ENCODE data around the gene CPZ.
"Not testable (repeated sequence)": the region's sequence is repeated elsewhere in the genome, so short reads cannot be mapped to it uniquely, and the experiment has no call there.

The CPZ gene

DNA sequence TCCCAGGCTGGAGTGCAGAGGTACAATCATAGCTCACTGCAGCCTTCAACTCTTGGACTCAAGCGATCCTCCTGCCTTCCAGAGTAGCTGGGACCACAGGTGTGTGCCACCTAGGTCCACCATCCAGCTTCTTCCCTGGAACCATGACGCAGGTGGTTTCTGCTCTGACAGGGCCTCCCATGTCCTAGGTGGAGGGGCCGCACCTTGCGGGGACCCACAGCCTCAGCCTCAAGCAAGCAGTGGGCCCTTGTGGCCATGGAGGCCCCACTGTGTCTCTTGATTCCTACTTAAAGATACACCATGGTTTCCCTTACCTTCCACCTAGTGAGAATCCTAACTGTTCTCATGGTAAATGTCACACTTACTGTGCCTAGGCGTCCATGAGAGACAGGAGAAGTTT, 19.3 kb upstream of the CPZ start:
- Histone ChIP-seq H3K9me3 (ENCODE audit: insufficient read depth, low read depth, low read length) (peaks cover 1% of the 10 kb centered on the region), H3K79me1 (ENCODE audit: low read length) (peaks cover 31% of the 10 kb centered on the region), H2BK120ac (ENCODE audit: insufficient read depth, low read length, poor library complexity) (peak overlapping the region; percentile 85), H3K23ac (ENCODE audit: low read length) (no peak overlapping the region), H3K4ac (ENCODE audit: low read depth, low read length) (peak overlapping the region; percentile 40), H3K18ac (ENCODE audit: low read length) (peak overlapping the region; percentile 22), H2BK5ac (ENCODE audit: low read depth, low read length, poor library complexity) (peak overlapping the region; percentile 63), H3K27me3 (ENCODE audit: insufficient read depth, low read length) (no peaks in the 10 kb centered on the region), H2AFZ (ENCODE audit: insufficient read depth, low read length, poor library complexity) (no peak overlapping the region), H2AK5ac (ENCODE audit: low read length) (peak overlapping the region; percentile 98), H4K12ac (ENCODE audit: low read depth, low read length) (no peak overlapping the region), H3K4me2 (ENCODE audit: low read length) (no peak overlapping the region), H4K8ac (ENCODE audit: low read depth, low read length) (no peak overlapping the region), H2BK12ac (ENCODE audit: low read length) (peak overlapping the region; percentile 72), H3K4me1 (ENCODE audit: control insufficient read depth in 1 of 2, insufficient read depth in 2 of 2, low read length in 2 of 2) (peaks cover 19 to 32% of the 10 kb centered on the region in 2 experiments), H3K36me3 (ENCODE audit: control insufficient read depth in 1 of 2, insufficient read depth in 2 of 2, low read length in 2 of 2) (peaks cover 0 to 3% of the 10 kb centered on the region in 2 experiments), H3K4me3 (ENCODE audit: low read depth, low read length) (no peak overlapping the region), H3K27ac (ENCODE audit: low read depth, low read length) (no peak overlapping the region), H3K14ac (ENCODE audit: low read length) (peak overlapping the region; percentile 83), H3K79me2 (ENCODE audit: control insufficient read depth, insufficient read depth, low read length, poor library complexity) (peaks cover 2% of the 10 kb centered on the region), H3K9ac (ENCODE audit: low read length) (no peak overlapping the region), H4K91ac (ENCODE audit: low read depth, low read length) (peak overlapping the region; percentile 76)
- no CpG with 5 or more reads among the region's 5 CpGs for WGBS (ENCODE audit: extremely low coverage, insufficient coverage, insufficient read length)
- no peak for DNase-seq

DNA sequence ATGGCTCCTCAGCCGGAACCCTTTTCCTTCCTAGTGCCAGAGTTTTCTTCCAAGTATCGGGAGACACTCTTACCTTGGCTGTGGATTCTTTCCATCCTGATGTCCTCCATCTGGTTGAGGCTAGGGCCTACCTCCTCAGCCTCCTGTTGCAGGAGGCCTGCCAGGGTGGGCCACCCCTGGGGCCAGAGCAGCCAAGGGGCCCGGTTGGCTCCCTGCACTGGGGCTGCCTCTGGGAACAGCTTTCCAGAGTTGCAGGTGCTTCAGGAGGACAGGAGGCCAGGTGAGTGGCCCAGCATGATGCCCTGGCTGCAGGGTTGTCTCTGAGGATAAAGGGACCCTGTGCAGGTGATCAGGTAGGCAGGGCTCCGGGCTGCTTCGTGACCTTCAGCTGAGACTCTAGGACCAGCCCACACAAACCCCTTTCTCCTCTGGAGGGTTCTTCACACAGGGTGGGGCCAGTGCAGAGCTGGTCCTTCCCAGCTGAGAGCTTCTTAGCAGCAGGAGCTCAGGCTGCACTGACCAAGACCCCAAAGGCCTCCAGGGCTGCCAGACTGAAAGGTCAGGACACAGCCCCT, 17.7 kb upstream of the CPZ start:
- Histone ChIP-seq H3K27ac (ENCODE audit: low read depth, low read length) (no peak overlapping the region), H2AFZ (ENCODE audit: insufficient read depth, low read length, poor library complexity) (no peak overlapping the region), H3K36me3 (ENCODE audit: control insufficient read depth in 1 of 2, insufficient read depth in 2 of 2, low read length in 2 of 2) (peaks cover 0 to 3% of the 10 kb centered on the region in 2 experiments)

DNA sequence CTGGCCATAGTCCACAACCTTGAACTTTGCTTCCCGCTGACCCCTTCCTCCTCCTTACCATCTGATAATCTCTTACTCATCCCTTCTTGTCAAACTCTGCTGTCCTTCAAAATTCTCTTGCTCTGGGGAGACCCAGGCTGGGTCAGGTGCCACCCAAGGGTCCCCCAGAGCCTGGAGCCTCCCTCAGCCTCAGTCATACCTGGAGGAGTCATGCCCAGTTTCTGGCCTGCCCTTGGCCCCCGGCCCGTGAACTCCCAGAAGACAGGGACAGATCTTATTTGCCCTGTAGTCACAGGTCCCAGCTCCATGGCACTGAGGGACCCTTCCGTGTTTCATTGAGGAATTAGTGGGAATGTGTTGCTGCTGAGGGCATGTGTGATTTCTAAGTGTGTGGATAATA, 17.1 kb upstream of the CPZ start:
- H2AK5ac ChIP-seq (ENCODE audit: low read length), result peak overlapping the region; percentile 12
- no peak overlapping the region for H4K12ac ChIP-seq (ENCODE audit: low read depth, low read length)
- no peak overlapping the region for H3K4me3 ChIP-seq (ENCODE audit: low read depth, low read length)
- H3K18ac ChIP-seq (ENCODE audit: low read length), result no peak overlapping the region
- H2AFZ ChIP-seq (ENCODE audit: insufficient read depth, low read length, poor library complexity), result no peak overlapping the region
- WGBS (ENCODE audit: extremely low coverage, insufficient coverage, insufficient read length), result no CpG with 5 or more reads among the region's 4 CpGs
- H3K4ac ChIP-seq (ENCODE audit: low read depth, low read length), result no peak overlapping the region
- peaks cover 0 to 3% of the 10 kb centered on the region in 2 experiments for H3K36me3 ChIP-seq (ENCODE audit: control insufficient read depth in 1 of 2, insufficient read depth in 2 of 2, low read length in 2 of 2)
- no peak overlapping the region for H2BK5ac ChIP-seq (ENCODE audit: low read depth, low read length, poor library complexity)
- H3K23ac ChIP-seq (ENCODE audit: low read length), result no peak overlapping the region
- H2BK12ac ChIP-seq (ENCODE audit: low read length), result peak overlapping the region; percentile 20
- DNase-seq, result no peak
- peak overlapping the region; percentile 10 for H4K91ac ChIP-seq (ENCODE audit: low read depth, low read length)
- no peak overlapping the region for H3K4me2 ChIP-seq (ENCODE audit: low read length)
- peaks cover 22 to 42% of the 10 kb centered on the region in 2 experiments for H3K4me1 ChIP-seq (ENCODE audit: control insufficient read depth in 1 of 2, insufficient read depth in 2 of 2, low read length in 2 of 2)
- no peak overlapping the region for H4K8ac ChIP-seq (ENCODE audit: low read depth, low read length)
- H3K14ac ChIP-seq (ENCODE audit: low read length), result no peak overlapping the region
- peaks cover 1% of the 10 kb centered on the region for H3K9me3 ChIP-seq (ENCODE audit: insufficient read depth, low read depth, low read length)
- no peak overlapping the region for H2BK120ac ChIP-seq (ENCODE audit: insufficient read depth, low read length, poor library complexity)
- H3K27me3 ChIP-seq (ENCODE audit: insufficient read depth, low read length), result no peaks in the 10 kb centered on the region
- peaks cover 2% of the 10 kb centered on the region for H3K79me2 ChIP-seq (ENCODE audit: control insufficient read depth, insufficient read depth, low read length, poor library complexity)
- peaks cover 30% of the 10 kb centered on the region for H3K79me1 ChIP-seq (ENCODE audit: low read length)
- H3K9ac ChIP-seq (ENCODE audit: low read length), result no peak overlapping the region
- no peak overlapping the region for H3K27ac ChIP-seq (ENCODE audit: low read depth, low read length)

More for the DNA sequence above, 17.7 kb upstream of the CPZ start:
- no CpG with 5 or more reads among the region's 5 CpGs for WGBS (ENCODE audit: extremely low coverage, insufficient coverage, insufficient read length)
- Histone ChIP-seq H3K18ac (ENCODE audit: low read length) (no peak overlapping the region), H3K23ac (ENCODE audit: low read length) (no peak overlapping the region), H3K9ac (ENCODE audit: low read length) (no peak overlapping the region), H2BK5ac (ENCODE audit: low read depth, low read length, poor library complexity) (no peak overlapping the region), H3K4me2 (ENCODE audit: low read length) (no peak overlapping the region), H4K8ac (ENCODE audit: low read depth, low read length) (no peak overlapping the region), H3K4me3 (ENCODE audit: low read depth, low read length) (no peak overlapping the region), H3K14ac (ENCODE audit: low read length) (peak overlapping the region; percentile 11), H3K27me3 (ENCODE audit: insufficient read depth, low read length) (no peaks in the 10 kb centered on the region), H3K9me3 (ENCODE audit: insufficient read depth, low read depth, low read length) (peaks cover 1% of the 10 kb centered on the region), H2BK12ac (ENCODE audit: low read length) (peak overlapping the region; percentile 28), H3K4ac (ENCODE audit: low read depth, low read length) (no peak overlapping the region), H2AK5ac (ENCODE audit: low read length) (peak overlapping the region; percentile 12), H4K91ac (ENCODE audit: low read depth, low read length) (peak overlapping the region; percentile 6), H3K4me1 (ENCODE audit: control insufficient read depth in 1 of 2, insufficient read depth in 2 of 2, low read length in 2 of 2) (peaks cover 19 to 37% of the 10 kb centered on the region in 2 experiments), H4K12ac (ENCODE audit: low read depth, low read length) (no peak overlapping the region), H3K79me2 (ENCODE audit: control insufficient read depth, insufficient read depth, low read length, poor library complexity) (peaks cover 2% of the 10 kb centered on the region), H2BK120ac (ENCODE audit: insufficient read depth, low read length, poor library complexity) (peak overlapping the region; percentile 4), H3K79me1 (ENCODE audit: low read length) (peaks cover 29% of the 10 kb centered on the region)
- DNase-seq, result no peak

DNA sequence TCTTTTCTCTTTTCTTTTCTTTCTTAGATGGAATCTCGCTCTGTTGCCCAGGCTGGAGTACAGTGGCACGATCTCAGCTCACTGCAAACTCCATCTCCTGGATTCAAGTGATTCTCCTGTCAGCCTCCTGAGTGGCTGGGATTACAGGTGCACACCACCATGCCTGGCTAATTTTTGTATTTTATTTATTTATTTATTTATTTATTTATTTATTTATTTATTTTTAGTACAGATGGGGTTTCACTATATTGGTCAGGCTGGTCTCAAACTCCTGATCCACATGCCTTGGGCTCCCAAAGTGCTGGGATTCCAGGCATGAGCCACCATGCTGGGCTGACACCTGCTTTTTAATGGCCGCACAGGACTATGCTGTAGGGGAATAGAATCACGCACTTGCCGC, 16.0 kb upstream of the CPZ start:
- H3K79me2 ChIP-seq (ENCODE audit: control insufficient read depth, insufficient read depth, low read length, poor library complexity); H2BK12ac ChIP-seq (ENCODE audit: low read length); H3K18ac ChIP-seq (ENCODE audit: low read length); H4K8ac ChIP-seq (ENCODE audit: low read depth, low read length); H3K27ac ChIP-seq (ENCODE audit: low read depth, low read length); H2AFZ ChIP-seq (ENCODE audit: insufficient read depth, low read length, poor library complexity); H2BK120ac ChIP-seq (ENCODE audit: insufficient read depth, low read length, poor library complexity); H3K4me2 ChIP-seq (ENCODE audit: low read length); H3K23ac ChIP-seq (ENCODE audit: low read length); H3K4me3 ChIP-seq (ENCODE audit: low read depth, low read length); H2BK5ac ChIP-seq (ENCODE audit: low read depth, low read length, poor library complexity); H3K9me3 ChIP-seq (ENCODE audit: insufficient read depth, low read depth, low read length); H3K14ac ChIP-seq (ENCODE audit: low read length); H4K12ac ChIP-seq (ENCODE audit: low read depth, low read length); H2AK5ac ChIP-seq (ENCODE audit: low read length); H3K4ac ChIP-seq (ENCODE audit: low read depth, low read length); DNase-seq; H3K36me3 ChIP-seq (ENCODE audit: control insufficient read depth in 1 of 2, insufficient read depth in 2 of 2, low read length in 2 of 2); H3K9ac ChIP-seq (ENCODE audit: low read length); H3K27me3 ChIP-seq (ENCODE audit: insufficient read depth, low read length); H4K91ac ChIP-seq (ENCODE audit: low read depth, low read length): not testable (repeated sequence)
- Histone ChIP-seq H3K4me1 (ENCODE audit: control insufficient read depth in 1 of 2, insufficient read depth in 2 of 2, low read length in 2 of 2) (peaks cover 22 to 40% of the 10 kb centered on the region in 2 experiments), H3K79me1 (ENCODE audit: low read length) (peaks cover 24% of the 10 kb centered on the region)
- no CpG with 5 or more reads among the region's 5 CpGs for WGBS (ENCODE audit: extremely low coverage, insufficient coverage, insufficient read length)

Measured in trophoblast cell (in vitro differentiated cells and primary cell).